ENCODE data around the gene KCNJ16.

DNA sequence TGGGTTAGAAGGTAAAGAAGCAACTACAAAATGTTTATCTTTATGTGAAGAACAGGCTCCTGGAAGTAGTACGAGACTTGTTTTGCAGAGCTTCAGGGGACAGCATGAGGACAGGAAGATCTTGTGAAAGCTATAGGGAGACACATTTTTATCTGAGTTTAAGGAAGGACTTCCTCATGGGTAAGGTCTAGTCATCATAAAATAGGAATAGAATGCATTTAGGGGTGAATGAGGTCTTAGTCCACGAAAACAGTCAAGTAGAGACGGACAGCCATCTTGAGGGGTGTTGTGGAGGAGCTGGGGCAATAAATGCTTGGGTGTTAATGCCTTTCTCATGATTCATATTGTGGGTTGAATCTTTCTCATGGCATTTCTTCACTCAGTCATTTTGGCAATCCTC is 24.3 kb downstream of the KCNJ16 start:
- TF ChIP-seq POLR2A (IDR thresholded peaks at IDR 0.05; ENCODE audit: low read depth, low read length) (no peak), POLR2AphosphoS5 (IDR thresholded peaks at IDR 0.05; ENCODE audit: low read depth, low read length) (no peak), TAF1 (IDR thresholded peaks at IDR 0.05; ENCODE audit: borderline replicate concordance, low read depth, low read length) (no peak)
